ENCODE data around the gene SHTN1.

Gene SHTN1

GRCh38 chr10:116984202-116984990, 20.6 kb downstream of the SHTN1 start:
- DNase-seq (ENCODE audit: low spot score), result no peak

DNA sequence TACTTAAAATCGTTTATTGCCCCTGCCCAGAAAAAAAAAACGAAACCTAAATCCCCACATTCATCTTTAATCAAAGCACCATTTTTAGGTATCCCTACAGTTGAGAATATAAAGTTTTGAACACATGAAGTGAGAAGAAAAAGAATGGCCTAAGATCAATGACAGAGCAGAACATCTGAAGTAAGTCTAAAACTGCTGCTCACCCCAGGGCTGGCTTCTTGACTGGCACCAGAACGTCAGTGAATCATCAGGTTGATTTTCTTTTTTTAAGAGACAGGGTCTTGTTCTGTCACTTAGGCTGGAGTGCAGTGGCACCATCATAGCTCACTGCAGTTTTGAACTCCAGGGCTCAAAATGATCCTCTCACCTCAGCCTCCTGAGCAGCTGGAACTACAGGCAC, 24.9 kb downstream of the SHTN1 start:
- no peak for DNase-seq (ENCODE audit: low spot score)

GRCh38 chr10:116978901-116979300, 26.1 kb downstream of the SHTN1 start:
- no peak for DNase-seq (ENCODE audit: low spot score)

DNA sequence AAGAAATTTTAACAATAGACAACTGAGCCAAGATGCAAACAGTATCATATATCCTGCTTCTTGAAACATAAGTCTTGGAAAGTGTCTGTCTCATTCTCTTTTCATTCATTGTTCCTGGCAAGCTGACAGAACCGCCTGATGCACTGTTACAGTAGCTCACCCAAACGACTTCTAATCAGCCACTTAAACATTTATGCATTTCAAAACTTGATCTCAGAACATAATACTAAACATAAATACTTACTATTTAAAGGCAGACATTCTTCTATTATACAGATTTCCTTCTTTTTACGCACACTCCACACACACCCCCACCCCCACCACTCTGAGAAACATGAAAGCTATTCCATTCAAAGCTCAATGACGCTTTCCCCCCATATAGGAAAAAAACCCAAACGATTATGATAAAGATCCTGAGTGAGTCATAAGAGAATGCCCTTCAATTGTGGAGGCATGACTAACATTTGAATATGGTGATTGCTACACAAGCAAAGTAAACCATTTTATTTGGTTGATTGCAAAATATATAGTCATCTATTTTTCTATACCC, 30.5 kb downstream of the SHTN1 start:
- no peak for DNase-seq (ENCODE audit: low spot score)

DNA sequence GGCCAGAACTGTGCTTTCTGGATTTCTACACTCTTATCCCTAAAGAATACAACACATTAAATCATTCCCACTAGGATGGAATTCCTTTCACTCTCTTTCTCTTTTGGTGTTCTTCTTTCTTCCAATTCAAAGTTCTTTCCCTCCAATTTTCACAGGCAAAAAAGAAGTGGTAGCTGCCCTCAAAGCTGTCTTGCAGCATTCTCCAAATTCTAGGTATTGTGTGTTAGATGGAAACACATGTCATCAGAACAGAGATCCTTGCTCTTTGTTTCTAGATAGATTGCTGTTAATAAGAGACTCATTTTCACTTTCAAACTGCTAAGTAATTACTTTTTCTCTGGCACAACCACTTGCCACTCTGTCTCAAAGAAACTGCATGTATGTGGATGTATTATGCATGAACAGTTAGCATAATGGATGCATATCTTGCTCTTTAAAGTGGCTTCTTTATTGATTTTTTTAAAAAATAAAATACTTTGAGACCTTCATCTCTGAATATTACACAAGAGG, 31.0 kb downstream of the SHTN1 start:
- no peak for DNase-seq (ENCODE audit: low spot score)

- DNase-seq (ENCODE audit: low spot score), result no peak
Observed at GRCh38 chr10:116973371-116973905, 31.5 kb downstream of the SHTN1 start.

GRCh38 chr10:116972131-116972530, 32.9 kb downstream of the SHTN1 start:
- no peak for DNase-seq (ENCODE audit: low spot score)

DNA sequence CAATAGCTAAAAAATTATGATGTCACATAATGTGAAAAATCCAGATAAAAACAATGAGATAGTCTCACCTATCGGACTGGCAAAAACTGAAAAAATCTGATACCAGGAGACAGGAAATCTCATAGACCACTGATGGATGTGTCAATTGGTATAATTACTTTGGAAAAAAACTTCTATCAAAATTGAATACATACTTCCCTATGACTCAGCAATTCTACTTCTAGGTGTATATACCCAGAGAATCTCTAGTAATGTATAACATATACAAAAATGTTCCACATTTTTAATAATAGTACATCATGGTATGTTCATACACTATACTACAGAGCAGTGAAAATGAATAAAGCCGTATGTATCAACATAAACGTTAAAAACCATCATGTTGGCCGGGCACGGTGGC, 34.9 kb downstream of the SHTN1 start:
- no peak for DNase-seq (ENCODE audit: low spot score)

DNA sequence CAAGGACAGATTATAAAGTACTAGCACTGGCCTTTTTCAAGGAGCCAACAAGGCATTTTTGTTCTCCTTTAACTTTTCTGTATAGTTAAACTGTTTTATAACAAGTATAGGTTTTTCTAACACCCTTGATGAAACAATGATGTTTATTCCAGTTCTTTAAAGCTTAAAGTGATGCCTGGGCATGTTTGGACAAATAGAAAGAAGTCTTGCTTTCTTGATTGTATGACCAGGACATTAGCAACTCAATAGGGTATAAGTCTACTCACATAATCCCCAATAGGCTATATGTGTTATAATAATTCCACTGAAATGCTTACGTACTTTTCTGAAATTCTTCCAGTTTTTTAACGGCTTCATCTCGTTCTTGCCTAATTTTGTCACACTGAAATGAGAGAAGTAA, 36.7 kb downstream of the SHTN1 start:
- no peak for DNase-seq (ENCODE audit: low spot score)

- DNase-seq (ENCODE audit: low spot score), result no peak
Observed at GRCh38 chr10:116961406-116962251, 43.4 kb downstream of the SHTN1 start.

GRCh38 chr10:116960066-116960776, 44.8 kb downstream of the SHTN1 start:
- DNase-seq (ENCODE audit: low spot score), result no peak

- no peak for DNase-seq (ENCODE audit: low spot score)
Observed at GRCh38 chr10:116952729-116953128, 52.3 kb downstream of the SHTN1 start.

DNA sequence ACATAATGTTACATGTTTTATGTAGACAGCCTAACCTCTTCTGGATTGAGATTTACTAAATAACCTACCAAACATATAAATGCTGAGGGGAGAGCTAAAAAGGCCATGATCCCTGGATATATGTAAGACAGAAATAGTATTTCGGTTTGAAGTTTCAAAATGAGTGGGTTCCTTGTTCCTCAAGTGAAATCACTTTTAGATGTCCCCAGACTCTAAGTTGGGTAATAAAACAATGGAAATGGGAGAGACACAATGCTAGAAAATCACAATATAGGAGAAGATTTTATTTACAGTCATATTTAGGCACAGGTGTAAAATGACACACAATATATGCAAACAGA, 56.5 kb downstream of the SHTN1 start:
- DNase-seq (ENCODE audit: low spot score), result no peak

- DNase-seq (ENCODE audit: low spot score), result peak; percentile 52
Observed at GRCh38 chr10:116947841-116948529, 57.0 kb downstream of the SHTN1 start.

- DNase-seq (ENCODE audit: low spot score), result no peak
Observed at GRCh38 chr10:116944911-116945310, 60.1 kb downstream of the SHTN1 start.

GRCh38 chr10:116931806-116932205, 73.2 kb downstream of the SHTN1 start:
- DNase-seq (ENCODE audit: low spot score), result no peak

GRCh38 chr10:116926426-116926825, 78.6 kb downstream of the SHTN1 start:
- DNase-seq (ENCODE audit: low spot score), result no peak

DNA sequence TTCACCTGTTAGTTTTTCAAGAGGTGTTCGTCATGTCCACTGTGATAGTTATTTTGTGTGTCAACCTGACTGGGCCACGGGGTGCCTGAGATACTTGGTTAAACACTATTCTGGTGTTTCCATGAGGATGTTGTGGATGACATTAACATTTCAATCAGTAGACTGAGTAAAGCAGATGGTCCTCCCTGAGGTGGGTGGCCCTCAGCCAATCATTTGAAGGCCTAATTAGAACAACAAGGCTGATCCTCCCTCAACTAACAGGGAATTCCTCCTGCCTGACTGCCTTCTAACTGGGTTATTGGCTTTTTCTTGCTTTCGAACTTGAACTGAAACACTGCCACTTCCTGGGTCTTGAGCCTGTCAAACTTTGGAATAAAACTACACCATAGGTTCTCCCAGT, 79.9 kb downstream of the SHTN1 start:
- DNase-seq (ENCODE audit: low spot score), result no peak

DNA sequence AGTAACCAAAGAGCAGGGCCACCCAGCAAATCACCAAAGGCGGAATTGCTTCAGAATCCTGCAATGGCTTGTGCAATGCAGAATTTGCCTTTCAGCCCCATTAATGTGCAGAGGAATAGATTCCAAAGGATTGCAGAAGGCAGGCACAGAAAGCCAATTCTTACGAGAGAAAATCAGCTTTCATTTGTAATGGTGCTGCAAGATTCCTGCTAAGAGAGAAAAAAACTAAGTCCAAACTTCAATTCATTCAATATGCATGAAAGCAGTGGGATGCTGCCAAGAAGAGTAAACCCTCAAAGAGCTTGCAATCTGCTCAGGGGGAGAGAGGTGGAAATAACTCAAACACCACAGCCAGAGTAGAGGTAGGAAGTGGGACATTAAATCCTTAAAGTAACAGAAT, 85.3 kb downstream of the SHTN1 start:
- DNase-seq (ENCODE audit: low spot score), result no peak

- no peak for DNase-seq (ENCODE audit: low spot score)
Observed at GRCh38 chr10:116919164-116919563, 85.8 kb downstream of the SHTN1 start.

GRCh38 chr10:116918583-116918982, 86.4 kb downstream of the SHTN1 start:
- no peak for DNase-seq (ENCODE audit: low spot score)
